Measurements from ENCODE around the gene SMTNL1. TPM values are rescaled to one million over a fixed set of nuclear protein-coding genes. Genes with fewer than 3 reads are reported as not detected.

SMTNL1 gene
- total and polyA plus RNA-seq, 9 of the 15 experiments (the other 6 are each of a cell fraction or from before 2014, with no cell fraction given), result not detected

DNA sequence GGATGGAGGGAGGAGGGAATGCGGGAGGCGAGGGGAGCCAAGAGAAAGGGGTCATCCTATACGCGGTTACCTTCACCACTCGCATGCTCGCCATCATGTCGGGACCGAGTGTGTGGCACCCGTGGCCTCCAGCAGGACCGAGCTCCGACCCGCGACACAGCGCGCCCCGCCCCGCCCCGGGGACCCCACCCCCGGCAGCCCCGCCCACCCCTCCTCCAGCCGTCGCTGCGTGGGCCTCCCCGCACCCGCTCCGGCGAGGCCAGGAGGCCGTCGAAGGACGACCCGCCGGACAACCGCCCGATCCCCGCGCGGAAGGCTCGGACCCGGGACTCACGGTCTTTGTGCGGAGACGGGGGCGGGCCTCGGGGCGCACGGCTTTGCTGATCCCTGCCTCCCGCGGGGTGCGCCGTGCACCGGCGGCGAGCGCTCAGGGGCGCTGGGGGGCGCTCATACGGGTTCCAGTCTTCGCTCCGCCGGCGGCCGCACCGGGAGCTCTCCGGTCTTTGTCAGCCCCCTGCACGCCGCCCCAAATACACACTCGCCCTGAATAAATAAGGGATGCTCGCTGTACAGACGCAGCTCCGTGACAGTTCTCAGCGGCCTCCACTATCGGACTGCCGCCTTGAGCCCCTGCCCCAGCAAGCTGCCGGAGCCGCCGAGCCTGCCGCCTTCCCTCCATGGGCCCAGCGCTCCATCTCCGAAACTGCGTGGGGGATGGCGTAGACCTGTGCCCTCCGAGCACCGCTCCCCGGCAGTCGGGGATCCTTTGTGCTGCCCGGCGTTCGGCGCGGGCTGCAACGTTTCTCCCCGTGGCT lies 30.3 kb downstream of the SMTNL1 start, which contains the start of gene UBE2L6 (continued):
- TF ChIP-seq, protein P1, sequence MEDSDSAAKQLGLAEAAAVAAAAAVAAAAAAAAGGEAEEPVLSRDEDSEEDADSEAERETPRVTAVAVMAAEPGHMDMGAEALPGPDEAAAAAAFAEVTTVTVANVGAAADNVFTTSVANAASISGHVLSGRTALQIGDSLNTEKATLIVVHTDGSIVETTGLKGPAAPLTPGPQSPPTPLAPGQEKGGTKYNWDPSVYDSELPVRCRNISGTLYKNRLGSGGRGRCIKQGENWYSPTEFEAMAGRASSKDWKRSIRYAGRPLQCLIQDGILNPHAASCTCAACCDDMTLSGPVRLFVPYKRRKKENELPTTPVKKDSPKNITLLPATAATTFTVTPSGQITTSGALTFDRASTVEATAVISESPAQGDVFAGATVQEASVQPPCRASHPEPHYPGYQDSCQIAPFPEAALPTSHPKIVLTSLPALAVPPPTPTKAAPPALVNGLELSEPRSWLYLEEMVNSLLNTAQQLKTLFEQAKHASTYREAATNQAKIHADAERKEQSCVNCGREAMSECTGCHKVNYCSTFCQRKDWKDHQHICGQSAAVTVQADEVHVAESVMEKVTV (CRISPR knock-in tag; IDR thresholded peaks at IDR 0.05), result no peak
- TF ChIP-seq ZNF217 (CRISPR knock-in tag; IDR thresholded peaks at IDR 0.05) (no peak), ZNF311 (CRISPR knock-in tag; IDR thresholded peaks at IDR 0.05) (no peak), ESRRA (IDR thresholded peaks at IDR 0.05; ENCODE audit: borderline replicate concordance, low read depth) (peak; percentile 50), ZNF695 (CRISPR knock-in tag; IDR thresholded peaks at IDR 0.05) (no peak), ZNF511 (CRISPR knock-in tag; IDR thresholded peaks at IDR 0.05) (no peak), ZNF23 (CRISPR knock-in tag; IDR thresholded peaks at IDR 0.05) (no peak), PHF21A (IDR thresholded peaks at IDR 0.05; ENCODE audit: borderline replicate concordance, low read depth) (no peak), SRSF9 (IDR thresholded peaks at IDR 0.05; ENCODE audit: borderline replicate concordance, low read depth, low read length) (no peak), ZNF280A (IDR thresholded peaks at IDR 0.05; ENCODE audit: low read depth, partially characterized antibody) (no peak), BCOR (IDR thresholded peaks at IDR 0.05) (no peak), MAFF (IDR thresholded peaks at IDR 0.05; ENCODE audit: low read length) (no peak), KLF10 (CRISPR knock-in tag; IDR thresholded peaks at IDR 0.05) (no peak)
- TF ChIP-seq, protein P2, sequence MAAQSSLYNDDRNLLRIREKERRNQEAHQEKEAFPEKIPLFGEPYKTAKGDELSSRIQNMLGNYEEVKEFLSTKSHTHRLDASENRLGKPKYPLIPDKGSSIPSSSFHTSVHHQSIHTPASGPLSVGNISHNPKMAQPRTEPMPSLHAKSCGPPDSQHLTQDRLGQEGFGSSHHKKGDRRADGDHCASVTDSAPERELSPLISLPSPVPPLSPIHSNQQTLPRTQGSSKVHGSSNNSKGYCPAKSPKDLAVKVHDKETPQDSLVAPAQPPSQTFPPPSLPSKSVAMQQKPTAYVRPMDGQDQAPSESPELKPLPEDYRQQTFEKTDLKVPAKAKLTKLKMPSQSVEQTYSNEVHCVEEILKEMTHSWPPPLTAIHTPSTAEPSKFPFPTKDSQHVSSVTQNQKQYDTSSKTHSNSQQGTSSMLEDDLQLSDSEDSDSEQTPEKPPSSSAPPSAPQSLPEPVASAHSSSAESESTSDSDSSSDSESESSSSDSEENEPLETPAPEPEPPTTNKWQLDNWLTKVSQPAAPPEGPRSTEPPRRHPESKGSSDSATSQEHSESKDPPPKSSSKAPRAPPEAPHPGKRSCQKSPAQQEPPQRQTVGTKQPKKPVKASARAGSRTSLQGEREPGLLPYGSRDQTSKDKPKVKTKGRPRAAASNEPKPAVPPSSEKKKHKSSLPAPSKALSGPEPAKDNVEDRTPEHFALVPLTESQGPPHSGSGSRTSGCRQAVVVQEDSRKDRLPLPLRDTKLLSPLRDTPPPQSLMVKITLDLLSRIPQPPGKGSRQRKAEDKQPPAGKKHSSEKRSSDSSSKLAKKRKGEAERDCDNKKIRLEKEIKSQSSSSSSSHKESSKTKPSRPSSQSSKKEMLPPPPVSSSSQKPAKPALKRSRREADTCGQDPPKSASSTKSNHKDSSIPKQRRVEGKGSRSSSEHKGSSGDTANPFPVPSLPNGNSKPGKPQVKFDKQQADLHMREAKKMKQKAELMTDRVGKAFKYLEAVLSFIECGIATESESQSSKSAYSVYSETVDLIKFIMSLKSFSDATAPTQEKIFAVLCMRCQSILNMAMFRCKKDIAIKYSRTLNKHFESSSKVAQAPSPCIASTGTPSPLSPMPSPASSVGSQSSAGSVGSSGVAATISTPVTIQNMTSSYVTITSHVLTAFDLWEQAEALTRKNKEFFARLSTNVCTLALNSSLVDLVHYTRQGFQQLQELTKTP (IDR thresholded peaks at IDR 0.05; ENCODE audit: low read depth in 1 of 2, partially characterized antibody in 2 of 2), result no peak
- TF ChIP-seq, protein P3, sequence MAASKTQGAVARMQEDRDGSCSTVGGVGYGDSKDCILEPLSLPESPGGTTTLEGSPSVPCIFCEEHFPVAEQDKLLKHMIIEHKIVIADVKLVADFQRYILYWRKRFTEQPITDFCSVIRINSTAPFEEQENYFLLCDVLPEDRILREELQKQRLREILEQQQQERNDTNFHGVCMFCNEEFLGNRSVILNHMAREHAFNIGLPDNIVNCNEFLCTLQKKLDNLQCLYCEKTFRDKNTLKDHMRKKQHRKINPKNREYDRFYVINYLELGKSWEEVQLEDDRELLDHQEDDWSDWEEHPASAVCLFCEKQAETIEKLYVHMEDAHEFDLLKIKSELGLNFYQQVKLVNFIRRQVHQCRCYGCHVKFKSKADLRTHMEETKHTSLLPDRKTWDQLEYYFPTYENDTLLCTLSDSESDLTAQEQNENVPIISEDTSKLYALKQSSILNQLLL (CRISPR knock-in tag; IDR thresholded peaks at IDR 0.05; ENCODE audit: borderline replicate concordance), result no peak
- TF ChIP-seq, protein P4, sequence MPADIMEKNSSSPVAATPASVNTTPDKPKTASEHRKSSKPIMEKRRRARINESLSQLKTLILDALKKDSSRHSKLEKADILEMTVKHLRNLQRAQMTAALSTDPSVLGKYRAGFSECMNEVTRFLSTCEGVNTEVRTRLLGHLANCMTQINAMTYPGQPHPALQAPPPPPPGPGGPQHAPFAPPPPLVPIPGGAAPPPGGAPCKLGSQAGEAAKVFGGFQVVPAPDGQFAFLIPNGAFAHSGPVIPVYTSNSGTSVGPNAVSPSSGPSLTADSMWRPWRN (IDR thresholded peaks at IDR 0.05; ENCODE audit: low read depth), result no peak

Data from K562 (cell line).